K562 (cell line): Measurements from ENCODE around the gene PRR36. TPM values are rescaled to one million over a fixed set of nuclear protein-coding genes. Genes with fewer than 3 reads are reported as not detected.
A peak's percentile ranks its signal among the peaks of the same experiment; 100 is the strongest.

Experiments
- CBX8 ChIP-seq: fragments of 200-600 bp; sonication (generic); IDR thresholded peaks from 2 replicates; pipeline ENCODE4 v1.6.1; 2012; ENCODE audit warnings: borderline replicate concordance, mixed run types, low read depth, mild to moderate bottlenecking, moderate library complexity, mixed read lengths, low read length, control low read depth, inconsistent platforms; ENCODE audit not compliant: poor library complexity, severe bottlenecking; ENCODE audit errors: extremely low read depth
- ERF ChIP-seq: fragments of 450-650 bp; formaldehyde crosslinking; IDR thresholded peaks from 2 replicates; pipeline ENCODE4 v1.4.0; 2020; ENCODE audit warnings: mild to moderate bottlenecking, mixed read lengths
- ESRRA ChIP-seq: fragments of 450-650 bp; IDR thresholded peaks from 2 replicates; pipeline ENCODE4 v1.6.1; 2014; ENCODE audit warnings: low read depth, mild to moderate bottlenecking, moderate library complexity, borderline replicate concordance
- HOXB6 ChIP-seq: fragments of 250-450 bp; sonication (Bioruptor Pico); IDR thresholded peaks from 2 replicates; pipeline ENCODE4 v1.5.1; 2022; ENCODE audit warnings: mild to moderate bottlenecking, borderline replicate concordance
- MCM2 ChIP-seq: fragments of 450-650 bp; IDR thresholded peaks from 2 replicates; pipeline ENCODE4 v1.6.1; 2017; ENCODE audit warnings: low read depth, mild to moderate bottlenecking
- MXI1 ChIP-seq: IDR thresholded peaks from 2 replicates; pipeline ENCODE4 v1.6.1; 2011; ENCODE audit warnings: low read depth, mild to moderate bottlenecking, improper control_type of control experiment, low read length
- MYNN ChIP-seq, 2 experiments: sonication (generic); formaldehyde crosslinking in 1 of 2; IDR thresholded peaks; 2 replicates each; pipeline versions ENCODE4 v1.5.0 to v1.6.1; 2016 to 2020; ENCODE audit warnings: antibody characterized with exemption in 1 of 2, missing genetic modification reagents in 1 of 2
- PHB ChIP-seq: fragments of 250-450 bp; sonication (Bioruptor Pico); IDR thresholded peaks from 2 replicates; pipeline ENCODE4 v1.5.0; 2021
- POLR2B ChIP-seq: fragments of 450-650 bp; IDR thresholded peaks from 2 replicates; pipeline ENCODE4 v1.6.1; 2018; ENCODE audit warnings: low read depth; ENCODE audit not compliant: partially characterized antibody
- POLR2G ChIP-seq: fragments of 200-400 bp; formaldehyde crosslinking; IDR thresholded peaks from 2 replicates; pipeline ENCODE4 v1.6.1; 2017; ENCODE audit warnings: low read depth, mild to moderate bottlenecking, antibody characterized with exemption, low read length, moderate library complexity
- SRSF3 ChIP-seq: fragments of 200-400 bp; formaldehyde crosslinking; IDR thresholded peaks from 2 replicates; pipeline ENCODE4 v1.6.1; 2016; ENCODE audit warnings: mild to moderate bottlenecking, low read length, moderate library complexity; ENCODE audit not compliant: insufficient read depth
- TCF7 ChIP-seq: sonication (generic); IDR thresholded peaks from 2 replicates; pipeline ENCODE4 v1.6.1; 2016; ENCODE audit warnings: antibody characterized with exemption, borderline replicate concordance
- ZFP1 ChIP-seq: fragments of 450-650 bp; formaldehyde crosslinking; IDR thresholded peaks from 2 replicates; pipeline ENCODE4 v1.4.0; 2020; ENCODE audit warnings: mild to moderate bottlenecking, mixed read lengths
- ZNF12 ChIP-seq: sonication (generic); formaldehyde crosslinking; IDR thresholded peaks from 2 replicates; pipeline ENCODE4 v1.4.0; 2020; ENCODE audit warnings: mild to moderate bottlenecking, missing genetic modification reagents
- ZNF140 ChIP-seq: fragments of 250-450 bp; sonication (Bioruptor Pico); IDR thresholded peaks from 2 replicates; pipeline ENCODE4 v1.8.0; 2021; ENCODE audit warnings: moderate library complexity, mild to moderate bottlenecking, inconsistent platforms
- ZNF217 ChIP-seq: sonication (generic); formaldehyde crosslinking; IDR thresholded peaks from 2 replicates; pipeline ENCODE4 v1.8.0; 2022; ENCODE audit warnings: mild to moderate bottlenecking, missing genetic modification reagents
- ZNF232 ChIP-seq: sonication (generic); formaldehyde crosslinking; IDR thresholded peaks from 2 replicates; pipeline ENCODE4 v1.8.0; 2022; ENCODE audit warnings: mild to moderate bottlenecking, missing genetic modification reagents
- ZNF551 ChIP-seq: fragments of 250-450 bp; sonication (Bioruptor Pico); IDR thresholded peaks from 2 replicates; pipeline ENCODE4 v1.5.0; 2021; ENCODE audit warnings: mild to moderate bottlenecking, moderate library complexity
- ZNF584 ChIP-seq: fragments of 200-800 bp; sonication (Bioruptor generic); IDR thresholded peaks from 2 replicates; pipeline ENCODE4 v1.6.1; 2016; ENCODE audit warnings: low read depth, mild to moderate bottlenecking, missing genetic modification characterization, missing compliant biosample characterization
- ZNF644 ChIP-seq: fragments of 200-800 bp; sonication (Bioruptor generic); IDR thresholded peaks from 2 replicates; pipeline ENCODE4 v1.6.1; 2016; ENCODE audit warnings: low read depth, missing genetic modification characterization, missing compliant biosample characterization
- polyA plus RNA-seq, 8 experiments: library from polyadenylated mRNA; depleted of rRNA in 4 of 8; stranded (reverse) in 5 of 8; unstranded in 3 of 8; fragments of >200 nt; fragmentation: Nextera tagmentation in 2 of 8; fragmentation: Illumina TruSeq in 1 of 8; extraction: Ambion mirVana in 2 of 8; extraction: Trizol in 1 of 8; gene quantifications; 2 replicates each; pipeline versions ENCODE4 v1.2.1 to v1.2.3, GENCODE V29; 2011 to 2014; ENCODE audit warnings: inconsistent platforms in 1 of 8, missing spikeins in 1 of 8
- total RNA-seq, 7 experiments: library from RNA; depleted of rRNA in 6 of 7; stranded (reverse); fragments of >200 nt in 6 of 7; fragmentation: Illumina TruSeq in 2 of 7; extraction: Trizol in 2 of 7; gene quantifications; 2 replicates each; pipeline versions ENCODE4 v1.2.1 to v1.2.3, GENCODE V29; 2011 to 2021; ENCODE audit warnings: low replicate concordance in 1 of 7
- TF ChIP-seq, protein P1 (sequence below): sonication (generic); formaldehyde crosslinking; IDR thresholded peaks from 2 replicates; pipeline ENCODE4 v1.8.0; 2023; ENCODE audit warnings: missing genetic modification reagents, mild to moderate bottlenecking, borderline replicate concordance
- TF ChIP-seq, protein P2 (sequence below): fragments of 450-650 bp; formaldehyde crosslinking; IDR thresholded peaks from 2 replicates; pipeline ENCODE4 v1.4.0; 2020; ENCODE audit warnings: mild to moderate bottlenecking, moderate library complexity

PRR36 gene
- total and polyA plus RNA-seq, 9 of the 15 experiments (the other 6 are each of a cell fraction or from before 2014, with no cell fraction given), result 0.05 to 0.42 (median 0.06) TPM; not detected in 6

DNA sequence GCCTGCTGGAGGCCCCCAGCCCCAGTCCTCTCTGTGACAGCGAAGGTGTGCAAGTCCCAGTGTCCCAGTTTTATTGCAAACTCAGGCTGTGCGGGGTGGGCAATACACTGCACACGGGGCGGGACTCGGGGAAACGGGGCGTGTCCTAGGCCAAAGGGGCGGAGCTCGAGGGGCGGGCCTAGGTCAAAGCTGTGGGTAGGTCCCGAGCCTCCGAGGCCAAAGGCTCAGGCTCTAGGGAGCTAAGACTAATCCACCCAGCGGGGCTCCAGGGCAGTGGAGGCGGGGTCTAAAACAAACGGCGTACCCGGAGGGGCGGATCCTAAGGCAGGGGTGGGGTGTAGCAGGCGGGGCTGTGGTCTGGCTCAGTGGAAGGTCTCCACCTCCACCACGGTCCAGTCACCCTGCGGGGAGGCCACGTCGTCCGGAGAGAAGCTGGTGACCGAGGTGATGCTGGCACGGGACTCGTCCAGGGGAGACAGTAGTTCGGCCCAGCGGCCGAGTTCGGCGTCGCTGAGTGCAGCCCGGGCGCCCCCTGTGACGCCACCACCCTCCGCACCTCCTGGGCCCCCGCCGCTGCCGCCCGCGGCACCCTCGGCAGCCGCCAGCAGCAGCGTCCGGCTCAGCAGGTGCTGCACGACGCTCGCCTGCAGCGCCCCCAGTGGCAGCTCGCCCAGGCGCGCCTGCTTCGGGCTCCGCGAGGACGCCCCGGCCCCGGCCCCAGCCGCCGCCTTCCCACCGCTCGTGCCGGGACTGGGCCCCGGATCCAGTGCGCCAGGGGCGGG, 5.3 kb downstream of the PRR36 start (continued):
- TF ChIP-seq, protein P1, sequence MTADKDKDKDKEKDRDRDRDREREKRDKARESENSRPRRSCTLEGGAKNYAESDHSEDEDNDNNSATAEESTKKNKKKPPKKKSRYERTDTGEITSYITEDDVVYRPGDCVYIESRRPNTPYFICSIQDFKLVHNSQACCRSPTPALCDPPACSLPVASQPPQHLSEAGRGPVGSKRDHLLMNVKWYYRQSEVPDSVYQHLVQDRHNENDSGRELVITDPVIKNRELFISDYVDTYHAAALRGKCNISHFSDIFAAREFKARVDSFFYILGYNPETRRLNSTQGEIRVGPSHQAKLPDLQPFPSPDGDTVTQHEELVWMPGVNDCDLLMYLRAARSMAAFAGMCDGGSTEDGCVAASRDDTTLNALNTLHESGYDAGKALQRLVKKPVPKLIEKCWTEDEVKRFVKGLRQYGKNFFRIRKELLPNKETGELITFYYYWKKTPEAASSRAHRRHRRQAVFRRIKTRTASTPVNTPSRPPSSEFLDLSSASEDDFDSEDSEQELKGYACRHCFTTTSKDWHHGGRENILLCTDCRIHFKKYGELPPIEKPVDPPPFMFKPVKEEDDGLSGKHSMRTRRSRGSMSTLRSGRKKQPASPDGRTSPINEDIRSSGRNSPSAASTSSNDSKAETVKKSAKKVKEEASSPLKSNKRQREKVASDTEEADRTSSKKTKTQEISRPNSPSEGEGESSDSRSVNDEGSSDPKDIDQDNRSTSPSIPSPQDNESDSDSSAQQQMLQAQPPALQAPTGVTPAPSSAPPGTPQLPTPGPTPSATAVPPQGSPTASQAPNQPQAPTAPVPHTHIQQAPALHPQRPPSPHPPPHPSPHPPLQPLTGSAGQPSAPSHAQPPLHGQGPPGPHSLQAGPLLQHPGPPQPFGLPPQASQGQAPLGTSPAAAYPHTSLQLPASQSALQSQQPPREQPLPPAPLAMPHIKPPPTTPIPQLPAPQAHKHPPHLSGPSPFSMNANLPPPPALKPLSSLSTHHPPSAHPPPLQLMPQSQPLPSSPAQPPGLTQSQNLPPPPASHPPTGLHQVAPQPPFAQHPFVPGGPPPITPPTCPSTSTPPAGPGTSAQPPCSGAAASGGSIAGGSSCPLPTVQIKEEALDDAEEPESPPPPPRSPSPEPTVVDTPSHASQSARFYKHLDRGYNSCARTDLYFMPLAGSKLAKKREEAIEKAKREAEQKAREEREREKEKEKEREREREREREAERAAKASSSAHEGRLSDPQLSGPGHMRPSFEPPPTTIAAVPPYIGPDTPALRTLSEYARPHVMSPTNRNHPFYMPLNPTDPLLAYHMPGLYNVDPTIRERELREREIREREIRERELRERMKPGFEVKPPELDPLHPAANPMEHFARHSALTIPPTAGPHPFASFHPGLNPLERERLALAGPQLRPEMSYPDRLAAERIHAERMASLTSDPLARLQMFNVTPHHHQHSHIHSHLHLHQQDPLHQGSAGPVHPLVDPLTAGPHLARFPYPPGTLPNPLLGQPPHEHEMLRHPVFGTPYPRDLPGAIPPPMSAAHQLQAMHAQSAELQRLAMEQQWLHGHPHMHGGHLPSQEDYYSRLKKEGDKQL (CRISPR knock-in tag), result no peak
- TF ChIP-seq HOXB6 (CRISPR knock-in tag) (no peak), SRSF3 (no peak), POLR2G (peak; percentile 67), MXI1 (no peak), ZNF140 (CRISPR knock-in tag) (no peak), ZNF12 (CRISPR knock-in tag) (peak; percentile 44; the same call in 1 of the 2 replicates), MCM2 (no peak), ZNF584 (CRISPR knock-in tag) (no peak), PHB (CRISPR knock-in tag) (no peak), ZNF644 (no peak), CBX8 (no peak), ZNF232 (CRISPR knock-in tag) (no peak), ZFP1 (CRISPR knock-in tag) (no peak), ERF (CRISPR knock-in tag) (no peak), TCF7 (no peak), MYNN (IDR thresholded peaks at IDR 0.05) (no peak), MYNN (CRISPR knock-in tag; IDR thresholded peaks at IDR 0.05) (no peak), ZNF217 (CRISPR knock-in tag) (no peak), ZNF551 (CRISPR knock-in tag) (no peak), POLR2B (no peak), ESRRA (peak; percentile 48)
- TF ChIP-seq, protein P2, sequence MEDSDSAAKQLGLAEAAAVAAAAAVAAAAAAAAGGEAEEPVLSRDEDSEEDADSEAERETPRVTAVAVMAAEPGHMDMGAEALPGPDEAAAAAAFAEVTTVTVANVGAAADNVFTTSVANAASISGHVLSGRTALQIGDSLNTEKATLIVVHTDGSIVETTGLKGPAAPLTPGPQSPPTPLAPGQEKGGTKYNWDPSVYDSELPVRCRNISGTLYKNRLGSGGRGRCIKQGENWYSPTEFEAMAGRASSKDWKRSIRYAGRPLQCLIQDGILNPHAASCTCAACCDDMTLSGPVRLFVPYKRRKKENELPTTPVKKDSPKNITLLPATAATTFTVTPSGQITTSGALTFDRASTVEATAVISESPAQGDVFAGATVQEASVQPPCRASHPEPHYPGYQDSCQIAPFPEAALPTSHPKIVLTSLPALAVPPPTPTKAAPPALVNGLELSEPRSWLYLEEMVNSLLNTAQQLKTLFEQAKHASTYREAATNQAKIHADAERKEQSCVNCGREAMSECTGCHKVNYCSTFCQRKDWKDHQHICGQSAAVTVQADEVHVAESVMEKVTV, result no peak
